Islet precursor cell (in vitro differentiated cells): Measurements from ENCODE around the gene CTF1.
"Not testable (repeated sequence)": the region's sequence is repeated elsewhere in the genome, so short reads cannot be mapped to it uniquely, and the experiment has no call there.

ENCODE experiments used
- DNase-seq: peaks from one replicate; pipeline ENCODE4 v3.0.0-alpha.2; 2018

Gene CTF1, protein sequence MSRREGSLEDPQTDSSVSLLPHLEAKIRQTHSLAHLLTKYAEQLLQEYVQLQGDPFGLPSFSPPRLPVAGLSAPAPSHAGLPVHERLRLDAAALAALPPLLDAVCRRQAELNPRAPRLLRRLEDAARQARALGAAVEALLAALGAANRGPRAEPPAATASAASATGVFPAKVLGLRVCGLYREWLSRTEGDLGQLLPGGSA

DNA sequence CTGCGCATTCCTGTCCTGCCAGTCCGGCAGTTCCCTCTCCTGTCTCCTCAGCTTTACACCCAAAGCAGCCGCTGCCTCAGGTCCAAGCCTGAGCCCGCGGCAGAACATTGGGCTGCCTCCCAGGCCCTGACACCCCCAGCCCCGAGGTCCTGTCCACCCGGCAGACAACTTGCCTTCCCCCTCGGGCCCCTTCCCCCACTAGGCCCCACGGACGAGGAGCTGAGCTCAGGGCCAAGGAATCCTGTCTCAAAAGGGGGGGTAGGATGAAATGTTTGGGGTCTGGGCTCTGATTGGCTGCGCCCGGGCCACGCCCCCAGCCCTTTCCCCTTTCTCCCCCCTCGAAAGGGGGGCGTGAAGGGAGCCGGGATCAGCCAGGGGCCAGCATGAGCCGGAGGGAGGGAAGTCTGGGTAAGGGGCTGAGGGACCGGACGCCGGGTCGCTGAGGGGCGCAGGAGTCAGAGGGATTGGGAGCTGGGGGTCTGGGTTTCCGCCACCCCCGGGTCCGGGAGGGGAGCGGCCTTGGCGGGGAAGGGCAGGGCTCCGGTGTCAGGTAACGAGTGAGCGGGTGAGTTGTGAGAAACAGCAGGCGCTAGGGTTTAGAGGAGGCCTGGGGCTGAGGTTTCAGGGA is at the start of gene CTF1:
Gene CTF1 (plus strand): TSS at position 354 of the 628 bp plus-strand sequence. CDS start 30 bp downstream, at position 384.
- peak; percentile 96 for DNase-seq

DNA sequence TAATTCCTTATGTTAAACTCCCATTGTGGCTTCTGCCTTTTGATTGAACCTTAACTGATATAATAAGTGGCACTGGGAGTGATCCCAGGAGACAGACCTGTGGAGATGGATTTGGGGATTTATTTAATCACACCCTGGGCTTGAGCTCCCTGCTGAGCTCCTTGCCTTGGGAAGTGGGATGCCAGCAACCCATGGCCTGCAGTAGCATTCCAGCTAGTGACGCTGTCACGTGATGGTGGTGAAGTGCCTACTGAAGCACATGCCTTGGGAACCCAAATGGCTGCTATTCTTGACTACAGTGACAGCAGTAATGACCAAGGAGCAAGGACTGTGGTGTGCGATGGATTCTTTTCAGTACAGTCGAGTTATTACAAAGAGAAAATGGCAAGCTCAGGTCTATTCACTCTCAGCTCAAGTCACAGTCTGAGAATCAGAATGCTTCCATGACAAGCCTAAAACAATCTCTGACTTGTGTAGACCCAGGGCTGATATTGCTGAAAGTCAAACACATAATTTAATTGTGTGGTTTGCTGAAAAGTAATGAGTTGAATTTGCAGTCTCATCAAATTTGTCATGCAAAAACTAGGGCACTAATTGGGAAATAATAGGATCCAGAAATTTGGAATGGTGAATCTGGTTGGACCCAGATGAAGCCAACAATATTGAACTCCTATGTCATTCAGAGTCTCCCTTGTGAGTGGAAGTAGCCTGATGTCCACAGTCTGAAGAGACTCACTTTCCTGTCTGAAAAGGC is 49.6 kb upstream of the CTF1 start:
- no peak for DNase-seq

DNA sequence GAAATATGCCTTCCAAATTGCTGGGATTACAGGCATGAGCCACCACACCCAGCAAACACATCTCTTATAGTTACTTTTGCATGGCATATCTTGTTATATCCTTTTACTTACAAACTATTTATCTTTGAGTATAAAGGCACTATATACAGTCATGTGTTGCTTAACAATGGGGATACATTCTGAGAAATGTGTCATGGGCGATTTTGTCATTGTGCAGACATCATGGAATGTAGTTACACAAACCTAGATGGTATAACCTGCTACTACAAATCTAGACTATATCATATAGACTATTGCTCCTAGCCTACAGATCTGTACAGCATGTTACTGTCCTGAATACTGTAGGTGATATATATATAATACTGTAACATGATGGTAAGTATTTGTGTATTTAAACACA is 46.2 kb upstream of the CTF1 start:
- DNase-seq = no peak

DNA sequence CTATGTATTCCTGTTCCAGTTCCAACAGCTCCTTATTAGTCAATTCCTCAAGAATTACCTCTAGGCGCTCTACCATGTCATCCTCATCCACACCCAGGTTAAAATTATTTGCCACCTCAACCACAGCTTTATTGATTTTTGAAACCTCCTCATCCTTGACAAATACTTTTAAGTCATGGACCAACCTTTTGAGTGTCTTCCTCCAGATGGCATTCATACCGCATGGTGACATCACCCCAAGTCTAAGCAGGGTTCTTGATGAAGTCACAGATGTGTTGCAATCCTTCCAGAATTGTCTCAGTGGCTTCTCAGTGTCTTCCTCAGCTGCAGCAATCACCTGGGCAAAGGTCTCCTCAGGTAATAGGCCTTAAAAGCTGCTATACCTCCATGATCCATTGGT is 42.7 kb upstream of the CTF1 start:
- DNase-seq = no peak

DNA sequence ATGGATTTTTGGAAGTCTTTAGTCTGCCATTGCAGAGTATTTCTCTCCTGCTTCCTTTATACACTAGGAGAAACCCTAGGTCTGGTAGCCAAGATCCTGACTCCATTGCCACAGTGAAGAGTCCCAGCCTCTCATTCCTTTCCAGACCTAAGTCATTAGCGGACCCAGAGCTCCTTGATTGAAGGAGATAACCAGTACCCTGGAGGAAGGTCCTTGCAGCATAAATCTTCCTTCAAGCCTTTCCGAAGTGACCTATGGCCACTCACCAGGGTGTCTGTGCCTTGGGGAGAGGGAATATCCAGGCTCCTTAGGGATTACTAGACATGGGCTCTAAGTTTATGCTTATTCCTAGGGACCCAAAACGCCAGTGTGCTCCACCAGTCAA is 38.3 kb upstream of the CTF1 start:
- peak; percentile 84 for DNase-seq

DNA sequence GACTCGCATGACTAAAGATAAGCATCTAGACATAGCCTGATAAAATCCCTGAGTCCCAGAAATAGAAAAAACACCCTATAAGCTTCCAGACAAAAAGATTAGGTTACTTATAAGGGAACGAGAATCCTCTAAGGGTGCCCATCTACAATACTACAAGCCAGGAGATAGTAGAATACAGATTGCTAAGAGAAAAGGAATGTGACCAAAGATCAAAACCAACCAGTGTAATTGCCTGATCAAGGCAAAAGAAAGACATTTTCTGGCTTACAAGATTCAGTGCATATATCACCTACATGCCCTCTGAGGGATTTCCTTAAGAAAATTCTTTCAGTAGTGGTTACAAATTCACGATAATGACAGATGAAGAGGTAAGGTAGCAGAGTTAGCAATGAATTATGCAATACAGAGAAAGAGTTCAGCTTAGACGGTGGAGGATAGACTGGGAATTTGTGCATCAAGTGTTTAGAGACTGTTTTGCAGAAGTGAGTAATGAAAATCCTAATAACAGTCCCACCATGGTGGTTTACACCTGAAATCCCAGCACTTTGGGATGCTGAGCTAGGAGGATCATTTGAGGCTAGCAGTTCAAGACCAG is 37.5 kb upstream of the CTF1 start:
- no peak for DNase-seq

DNA sequence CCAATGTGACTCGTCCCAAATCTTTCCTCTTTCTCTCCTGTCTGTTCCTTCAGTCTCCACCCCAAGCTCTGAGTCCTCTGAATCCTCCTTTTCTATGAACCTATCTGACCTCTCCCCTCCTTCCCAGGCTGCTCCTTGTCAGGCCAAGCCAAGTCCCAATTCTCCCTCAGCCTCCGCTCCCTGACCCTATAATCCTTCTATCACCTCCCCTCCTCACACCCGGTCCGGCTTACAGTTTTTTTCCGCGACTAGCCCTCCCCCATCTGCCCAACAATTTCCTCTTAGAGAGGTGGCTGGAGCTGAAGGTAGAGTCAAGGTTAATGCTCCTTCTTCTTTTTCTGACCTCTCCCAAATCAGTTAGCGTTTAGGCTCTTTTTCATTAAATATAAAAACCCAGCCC is 35.7 kb upstream of the CTF1 start:
- not testable (repeated sequence) for DNase-seq

DNA sequence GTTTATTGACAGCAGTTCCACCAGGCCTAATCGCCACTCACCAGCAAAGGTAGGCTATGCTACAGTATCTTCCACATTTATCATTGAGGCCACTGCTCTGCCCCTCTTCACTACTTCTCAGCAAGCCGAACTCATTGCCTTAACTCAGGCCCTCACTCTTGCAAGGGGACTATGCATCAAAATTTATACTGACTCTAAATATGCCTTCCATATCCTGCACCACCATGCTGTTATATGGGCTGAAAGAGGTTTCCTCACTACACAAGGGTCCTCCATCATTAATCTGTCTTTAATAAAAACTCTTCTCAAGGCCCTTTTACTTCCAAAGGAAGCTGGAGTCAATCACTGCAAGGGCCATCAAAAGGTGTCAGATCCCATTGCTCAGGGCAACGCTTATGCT is 33.2 kb upstream of the CTF1 start:
- not testable (repeated sequence) for DNase-seq

DNA sequence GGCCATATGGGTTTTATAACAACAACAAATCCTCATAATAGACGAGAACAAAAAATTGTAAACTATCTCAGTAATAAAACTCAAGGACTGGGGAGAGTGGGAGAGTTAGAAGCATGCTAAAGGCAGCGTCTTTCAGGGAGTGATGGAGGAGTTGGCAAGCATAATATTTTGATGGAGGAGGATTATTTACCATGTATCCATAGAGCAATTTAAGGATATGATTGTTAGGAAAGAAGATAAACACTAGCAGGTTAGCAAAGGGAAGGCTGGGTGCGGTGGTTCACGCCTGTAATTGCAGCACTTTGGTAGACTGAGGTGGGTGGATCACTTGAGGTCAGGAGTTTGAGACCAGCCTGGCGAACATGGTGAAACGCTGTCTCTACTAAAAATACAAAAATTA is 30.4 kb upstream of the CTF1 start:
- DNase-seq = no peak

DNA sequence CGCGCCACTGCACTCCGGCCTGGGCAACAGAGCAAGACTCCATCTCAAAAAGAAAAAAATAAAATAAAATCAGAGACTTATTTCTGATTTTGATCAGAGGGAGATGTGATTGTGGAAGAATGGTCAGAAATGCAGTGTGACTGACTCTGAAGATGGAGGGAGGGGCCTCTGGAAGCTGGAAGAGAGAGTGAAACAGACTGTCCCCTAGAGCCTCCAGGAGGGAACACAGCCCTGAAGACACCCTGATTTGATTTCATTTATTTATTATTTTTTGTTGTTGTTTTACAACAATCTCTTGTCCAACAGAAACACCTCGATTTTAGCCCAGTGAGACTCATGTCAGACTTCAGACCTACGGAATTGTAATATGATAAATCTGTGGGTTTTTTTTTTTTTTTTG is 28.7 kb upstream of the CTF1 start:
- DNase-seq = no peak

DNA sequence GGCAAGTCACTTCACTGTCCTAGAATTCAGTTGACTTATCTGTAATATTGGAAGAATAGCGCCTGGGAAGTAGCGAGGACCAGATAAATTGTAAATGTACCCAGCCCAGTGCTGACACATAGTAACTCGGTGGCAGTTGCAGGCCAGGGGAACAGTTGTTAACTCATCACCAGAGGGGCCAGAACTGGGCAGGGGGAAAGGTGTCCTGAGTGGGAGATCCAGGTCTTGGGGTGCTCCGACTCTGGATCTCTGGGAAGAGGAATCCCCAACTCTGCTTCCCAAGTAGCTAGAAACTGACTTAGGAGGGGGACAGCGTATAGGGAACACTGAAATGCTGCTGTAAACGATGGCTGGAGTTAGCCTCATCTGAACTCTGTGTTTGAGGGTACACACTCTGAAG is 25.5 kb upstream of the CTF1 start:
- DNase-seq = no peak

DNA sequence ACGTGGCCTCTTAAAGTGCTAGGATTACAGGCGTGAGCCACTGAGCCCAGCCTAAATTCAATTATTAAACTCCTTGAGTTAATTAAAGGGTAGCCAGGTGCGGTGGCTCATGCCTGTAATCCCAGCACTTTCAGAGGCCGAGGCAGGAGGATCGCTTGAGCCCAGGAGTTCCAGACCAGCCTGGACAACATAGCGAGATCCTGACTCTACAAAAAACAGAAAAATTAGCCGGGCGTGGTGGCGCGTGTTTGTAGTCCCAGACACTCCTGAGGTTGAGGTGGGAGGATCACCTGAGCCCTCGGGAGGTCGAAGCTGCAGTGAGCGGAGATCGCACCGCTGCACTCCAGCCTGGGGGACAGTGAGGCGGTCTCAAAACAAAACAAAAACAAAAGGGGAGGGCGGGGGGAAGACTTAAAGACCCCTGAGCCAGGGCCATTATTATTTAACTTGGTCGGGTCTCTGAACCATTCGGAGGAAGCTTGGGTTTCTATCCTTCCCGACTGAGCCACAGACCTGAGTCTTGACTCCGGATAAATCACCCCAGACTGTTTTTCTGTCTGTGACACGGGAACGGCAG is 22.1 kb upstream of the CTF1 start:
- no peak for DNase-seq

DNA sequence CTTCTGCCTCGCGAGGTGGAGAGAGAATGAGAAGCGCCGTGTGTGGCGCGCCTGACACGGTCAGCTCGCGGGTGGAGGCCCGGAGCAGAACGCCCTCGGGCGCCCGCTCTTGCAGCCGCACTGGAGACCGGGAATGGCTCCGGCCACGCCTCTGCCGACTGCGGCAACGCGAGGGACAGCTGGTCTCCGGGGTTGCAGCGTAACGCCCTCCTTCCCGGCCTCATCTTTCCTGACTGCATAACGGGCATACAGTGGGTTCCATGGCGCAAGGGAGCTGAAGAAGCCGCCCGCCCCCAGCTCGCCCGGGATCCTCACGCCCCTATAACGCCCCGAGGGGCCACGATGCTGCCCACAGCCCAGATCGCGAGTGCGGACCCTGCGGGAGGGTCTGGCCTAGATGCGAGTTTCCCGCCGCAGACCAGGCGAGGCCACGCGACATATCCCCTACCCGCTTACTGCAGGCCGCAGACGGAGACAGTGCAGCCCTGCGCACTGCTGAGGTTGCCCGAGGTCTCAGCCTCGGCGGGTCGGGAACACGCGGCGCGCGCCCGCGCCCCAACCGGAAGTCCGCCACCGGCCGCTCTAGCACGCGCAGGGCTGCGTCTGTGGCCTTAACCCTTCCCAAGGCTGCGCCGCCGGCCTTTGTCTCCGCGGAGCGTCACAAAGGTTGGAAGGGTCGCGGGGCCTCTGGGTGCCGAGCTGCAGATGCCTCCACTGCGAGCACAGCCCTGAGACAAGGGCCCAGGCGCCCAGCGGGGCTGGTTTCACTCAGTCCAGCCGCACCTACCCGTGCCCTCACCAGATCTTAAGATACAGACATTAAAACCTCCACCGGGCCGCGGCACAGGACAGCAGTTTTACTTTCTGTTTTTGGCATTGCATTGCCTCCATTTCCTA is 21.3 kb upstream of the CTF1 start:
- DNase-seq = peak; percentile 95

DNA sequence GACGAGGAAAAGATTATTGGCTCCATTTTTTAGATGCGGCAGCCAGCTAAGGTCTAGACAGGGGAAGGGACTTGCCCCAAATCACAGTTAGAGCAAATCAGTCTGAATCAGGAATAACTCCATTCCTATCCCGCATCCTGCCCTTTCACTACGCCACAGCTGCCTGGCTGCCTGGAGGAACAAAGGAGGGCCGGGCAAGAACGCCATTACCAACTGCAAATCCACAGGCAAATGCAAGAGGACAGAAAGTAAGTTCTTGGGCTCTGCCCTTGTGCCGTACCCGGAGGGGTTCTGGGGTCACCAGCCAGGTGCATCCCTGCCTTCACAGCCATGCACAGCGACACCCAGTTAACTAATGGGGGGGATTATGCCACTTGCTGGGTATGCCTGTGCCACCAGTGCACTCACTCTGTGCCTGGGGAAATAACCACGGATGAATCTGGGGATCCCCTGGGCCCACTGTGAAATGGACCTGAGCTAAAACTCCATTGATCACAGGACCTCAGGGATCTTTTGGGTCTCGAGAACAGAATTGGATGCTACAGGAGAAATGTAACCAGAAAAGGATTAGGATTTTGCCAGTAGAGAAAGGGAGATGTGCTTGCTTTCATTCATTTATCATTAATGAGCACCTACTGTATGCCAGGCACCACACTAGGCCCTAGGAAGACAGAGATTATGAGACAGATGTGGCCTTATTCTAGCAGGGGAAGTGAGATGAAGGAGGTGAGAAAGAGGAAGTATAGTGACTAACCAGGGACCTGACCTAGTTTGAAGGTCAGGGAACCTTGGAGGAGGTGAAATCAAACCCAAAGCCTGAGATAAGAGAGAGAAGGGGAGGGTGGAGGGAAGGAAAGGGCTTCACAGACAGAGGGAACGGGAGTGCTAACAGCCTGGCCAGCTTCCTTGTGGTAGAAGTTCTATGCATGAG is 20.3 kb upstream of the CTF1 start:
- no peak for DNase-seq

DNA sequence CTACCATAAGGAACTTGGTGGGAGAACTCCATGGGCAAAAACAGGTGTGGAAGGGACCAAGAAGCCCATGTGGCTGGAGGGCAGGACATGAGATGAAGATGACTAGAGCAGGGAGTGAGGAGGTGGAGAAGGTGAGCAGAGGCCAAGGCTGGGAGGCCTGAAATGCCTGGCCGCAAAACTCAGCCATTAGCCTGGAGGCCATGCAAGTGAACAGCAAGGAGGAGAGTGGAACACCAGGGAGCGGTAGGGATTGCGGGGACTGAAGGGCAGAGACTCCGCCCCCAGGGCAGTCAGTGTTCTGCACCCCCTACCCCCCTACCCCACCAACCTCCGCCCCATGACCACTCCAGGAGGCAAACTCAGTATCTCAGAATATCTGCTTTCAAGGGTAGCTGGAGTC is 19.5 kb upstream of the CTF1 start:
- peak; percentile 61 for DNase-seq

DNA sequence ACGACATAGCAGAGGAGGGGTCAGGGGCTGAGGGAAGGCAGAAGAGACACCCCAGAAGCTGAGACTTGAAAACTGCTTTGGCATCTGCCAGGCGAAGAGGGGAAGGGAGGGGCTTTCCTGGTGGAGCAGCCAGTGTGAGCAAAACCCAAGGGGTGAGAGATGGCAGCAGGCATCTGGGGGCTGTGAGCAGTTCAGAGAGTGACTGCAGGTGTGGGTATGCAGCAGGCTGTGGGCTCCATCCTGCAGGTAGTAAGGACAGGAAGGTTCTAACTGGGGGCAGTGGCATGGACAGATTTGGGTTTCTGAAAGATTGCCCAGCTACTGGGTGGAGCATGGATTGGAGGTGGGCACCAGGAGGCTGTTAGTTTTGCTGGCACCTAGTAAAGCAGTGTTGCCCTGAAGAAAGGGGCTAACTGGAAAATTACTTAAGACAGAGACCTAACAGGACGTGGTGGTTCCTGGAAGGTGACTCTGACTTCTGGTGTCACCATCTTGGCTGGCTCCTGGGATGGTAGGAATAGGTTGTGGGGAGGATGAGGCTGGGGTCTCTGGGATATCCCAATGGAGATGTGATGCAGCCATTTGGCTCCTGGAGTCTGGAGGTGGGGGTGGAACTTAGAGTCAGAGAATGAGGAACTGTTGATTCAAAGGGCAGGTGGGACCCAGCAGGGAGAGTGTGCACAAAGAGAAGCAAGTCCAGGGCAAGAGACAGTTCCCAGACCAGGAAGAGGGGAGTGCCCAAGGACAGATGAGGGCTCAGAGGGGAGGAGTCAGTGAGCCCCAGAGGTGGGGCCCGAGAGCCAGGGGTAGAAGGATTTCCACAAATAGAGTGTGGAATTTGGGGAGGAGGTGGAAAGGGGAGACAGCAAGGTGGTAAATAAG is 13.7 kb upstream of the CTF1 start:
- no peak for DNase-seq

DNA sequence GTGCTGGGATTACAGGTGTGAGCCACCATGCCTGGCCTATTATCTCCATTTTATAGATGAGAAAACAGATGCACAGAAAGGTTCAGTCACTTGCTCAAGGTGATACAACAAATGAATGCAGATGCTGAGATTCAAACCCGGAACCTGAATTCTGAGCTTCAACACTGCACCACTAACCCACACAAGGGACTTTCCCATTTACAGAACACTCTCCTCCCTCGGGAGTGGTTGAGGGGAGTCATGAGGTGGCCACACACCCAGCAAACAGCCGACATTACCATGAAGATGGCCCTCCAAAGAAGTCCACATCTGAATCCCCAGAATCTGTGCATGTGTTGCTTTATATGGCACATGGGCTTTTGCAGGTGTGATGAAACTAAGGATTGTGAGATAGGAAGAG is 11.7 kb upstream of the CTF1 start:
- no peak for DNase-seq

DNA sequence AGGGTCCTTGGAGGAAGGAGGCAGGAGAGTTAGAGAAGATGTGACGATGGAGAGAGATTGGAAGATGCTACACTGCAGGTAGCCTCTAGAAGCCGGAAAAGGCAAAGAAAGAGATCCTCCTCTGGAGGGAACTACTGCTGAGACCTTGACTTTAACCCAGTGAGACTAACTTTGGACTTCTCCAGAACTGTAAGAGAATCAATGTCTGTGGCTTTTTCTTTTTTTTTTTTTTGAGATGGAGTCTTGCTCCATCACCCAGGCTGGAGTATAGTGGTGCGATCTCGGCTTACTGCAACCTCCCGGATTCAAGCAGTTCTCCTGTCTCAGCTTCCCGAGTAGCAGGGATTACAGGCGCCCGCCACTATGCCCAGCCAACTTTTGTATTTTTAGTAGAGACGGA is 11.2 kb upstream of the CTF1 start:
- DNase-seq = no peak

DNA sequence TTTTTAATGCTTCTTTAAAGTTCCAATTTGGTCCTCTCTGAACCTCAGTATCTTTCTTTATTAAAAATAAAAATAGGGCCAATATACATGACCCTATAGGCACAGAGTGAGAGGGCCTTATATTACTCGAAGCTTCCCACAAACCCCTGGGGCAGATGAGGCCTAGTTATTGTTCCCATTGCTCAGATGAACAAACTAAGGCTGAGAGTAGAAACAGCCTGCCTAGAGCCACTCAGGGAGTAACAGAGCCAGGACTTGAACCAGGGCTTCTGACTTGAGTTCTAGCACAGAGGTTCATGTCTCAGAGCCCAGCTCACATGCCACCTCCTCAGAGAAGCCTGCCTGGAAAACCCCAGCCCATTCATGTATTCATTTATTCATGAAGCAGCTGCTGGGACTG is 10.3 kb upstream of the CTF1 start:
- no peak for DNase-seq

DNA sequence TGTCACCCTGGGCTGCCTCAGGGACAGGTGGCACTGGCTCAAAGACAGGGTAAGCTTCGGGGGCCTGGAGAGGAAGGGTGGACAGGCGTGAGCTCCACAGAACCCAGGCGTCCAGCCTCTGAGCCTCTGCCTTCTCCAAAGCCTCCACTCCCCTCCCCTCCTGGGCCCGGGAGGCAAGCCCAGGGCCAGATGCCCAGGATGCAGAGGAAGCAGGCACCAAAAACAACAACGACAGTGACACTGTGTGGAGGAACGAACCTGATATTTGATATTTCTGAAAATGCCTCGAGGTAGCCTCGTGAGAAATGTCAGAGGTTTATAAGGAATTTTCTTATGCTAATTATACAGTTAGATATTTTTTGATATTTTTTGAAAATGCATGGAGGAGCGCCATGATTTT is 8.5 kb upstream of the CTF1 start:
- DNase-seq = no peak
